HG02623 (cell line): ENCODE data around the gene TMEM229B.

Source experiments
- ATAC-seq: cut with Tn5 transposase; IDR thresholded peaks from one replicate; pipeline ENCODE4 v1.9.1; 2021; ENCODE audit warnings: moderate library complexity; ENCODE audit not compliant: unreplicated experiment

Gene TMEM229B

GRCh38 chr14:67490196-67490595 lies 1.7 kb upstream of the TMEM229B start:
- ATAC-seq: no peak

GRCh38 chr14:67487332-67487731 lies 1.2 kb downstream of the TMEM229B start:
- ATAC-seq: no peak

DNA sequence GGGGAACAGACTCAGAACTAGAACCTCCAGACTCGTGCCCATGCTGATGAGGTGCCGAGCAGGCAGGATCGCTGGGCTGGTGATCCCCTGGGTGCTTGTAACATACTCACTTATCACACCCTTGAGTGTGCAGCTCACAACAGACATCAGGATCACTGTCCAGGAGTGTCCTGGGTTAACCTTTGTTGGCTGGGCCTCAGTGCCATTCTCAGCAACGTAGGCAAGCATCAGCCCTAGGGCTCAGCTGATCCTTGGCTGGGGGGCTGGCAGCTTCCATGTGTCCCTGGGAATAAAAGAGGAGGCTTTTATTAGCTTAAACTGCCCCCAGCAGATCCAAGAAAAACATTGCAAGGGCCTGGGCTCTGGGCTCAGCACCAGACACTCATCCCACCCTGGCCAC lies 1.6 kb downstream of the TMEM229B start:
- ATAC-seq: no peak

GRCh38 chr14:67485501-67486095 lies 2.9 kb downstream of the TMEM229B start:
- no peak for ATAC-seq

DNA sequence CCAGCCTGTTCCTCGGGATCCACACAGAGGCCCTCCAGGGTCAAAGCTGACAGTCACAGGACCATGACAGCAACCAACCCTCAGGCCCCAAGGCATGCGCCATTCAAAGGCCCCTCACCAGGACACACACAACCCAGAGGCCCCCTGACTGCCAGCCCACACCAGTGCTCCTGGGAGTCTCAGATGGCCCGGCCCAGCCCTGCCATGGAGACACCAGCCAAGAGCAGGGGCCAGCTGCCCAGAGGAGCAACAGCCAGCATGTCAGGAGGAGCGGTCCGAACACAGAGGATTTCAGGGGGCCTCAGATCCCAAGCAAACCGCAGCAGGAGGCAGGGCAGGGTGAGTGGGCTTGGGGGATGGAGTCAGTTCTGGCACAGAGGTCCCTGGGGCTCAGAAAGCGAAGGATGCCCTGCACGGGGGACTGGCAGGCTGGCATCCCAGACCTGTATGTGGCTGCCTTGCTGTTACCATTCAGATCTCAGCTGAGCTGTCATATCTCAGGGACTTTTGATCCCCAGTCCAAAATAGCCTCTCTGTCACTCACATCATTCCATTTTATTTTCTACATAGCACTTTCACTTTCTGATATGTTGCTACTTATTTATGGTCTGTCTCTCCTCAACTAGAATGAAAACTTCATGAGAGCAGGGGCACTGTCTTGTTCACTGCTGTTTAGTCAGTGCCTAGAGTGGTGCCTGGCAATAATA lies 4.8 kb downstream of the TMEM229B start:
- no peak for ATAC-seq

- ATAC-seq: no peak
Observed at GRCh38 chr14:67482231-67483164, 6.0 kb downstream of the TMEM229B start.

DNA sequence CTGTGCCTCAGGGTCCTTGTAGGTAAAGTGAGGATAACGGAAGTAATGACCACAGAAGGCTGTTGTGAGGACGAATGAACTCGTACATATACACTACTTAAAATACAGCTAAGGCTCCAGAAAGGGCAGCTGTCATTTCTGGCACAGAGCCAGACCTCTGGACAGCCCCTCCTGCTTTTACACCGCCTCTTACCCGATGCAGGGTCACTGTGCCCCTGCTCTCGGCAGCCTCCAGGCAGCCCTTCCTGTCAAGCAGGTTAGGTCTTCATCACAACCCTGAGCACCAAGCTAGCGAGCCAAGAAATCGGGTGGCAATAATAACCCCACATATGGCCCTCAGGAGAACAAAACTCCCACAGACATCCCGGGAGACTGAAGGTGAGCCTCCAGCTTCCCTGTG lies 8.5 kb downstream of the TMEM229B start:
- no peak for ATAC-seq

DNA sequence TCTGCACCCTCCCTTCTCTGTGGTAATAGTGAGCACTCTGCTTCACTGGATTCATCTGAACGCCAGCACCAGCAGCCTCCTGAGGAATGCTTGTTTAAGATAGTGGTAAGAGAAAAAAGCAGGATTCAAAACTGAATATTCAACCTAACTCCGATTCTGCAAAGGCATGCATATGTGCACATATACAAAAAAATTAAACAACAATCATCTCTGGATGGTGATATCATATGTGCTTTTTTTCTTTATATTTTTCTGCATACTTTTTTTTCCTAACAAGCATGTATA lies 9.8 kb downstream of the TMEM229B start:
- no peak for ATAC-seq

- ATAC-seq: no peak
Observed at GRCh38 chr14:67477926-67478799, 10.4 kb downstream of the TMEM229B start.

- no peak for ATAC-seq
Observed at GRCh38 chr14:67474366-67474765, 14.2 kb downstream of the TMEM229B start.

DNA sequence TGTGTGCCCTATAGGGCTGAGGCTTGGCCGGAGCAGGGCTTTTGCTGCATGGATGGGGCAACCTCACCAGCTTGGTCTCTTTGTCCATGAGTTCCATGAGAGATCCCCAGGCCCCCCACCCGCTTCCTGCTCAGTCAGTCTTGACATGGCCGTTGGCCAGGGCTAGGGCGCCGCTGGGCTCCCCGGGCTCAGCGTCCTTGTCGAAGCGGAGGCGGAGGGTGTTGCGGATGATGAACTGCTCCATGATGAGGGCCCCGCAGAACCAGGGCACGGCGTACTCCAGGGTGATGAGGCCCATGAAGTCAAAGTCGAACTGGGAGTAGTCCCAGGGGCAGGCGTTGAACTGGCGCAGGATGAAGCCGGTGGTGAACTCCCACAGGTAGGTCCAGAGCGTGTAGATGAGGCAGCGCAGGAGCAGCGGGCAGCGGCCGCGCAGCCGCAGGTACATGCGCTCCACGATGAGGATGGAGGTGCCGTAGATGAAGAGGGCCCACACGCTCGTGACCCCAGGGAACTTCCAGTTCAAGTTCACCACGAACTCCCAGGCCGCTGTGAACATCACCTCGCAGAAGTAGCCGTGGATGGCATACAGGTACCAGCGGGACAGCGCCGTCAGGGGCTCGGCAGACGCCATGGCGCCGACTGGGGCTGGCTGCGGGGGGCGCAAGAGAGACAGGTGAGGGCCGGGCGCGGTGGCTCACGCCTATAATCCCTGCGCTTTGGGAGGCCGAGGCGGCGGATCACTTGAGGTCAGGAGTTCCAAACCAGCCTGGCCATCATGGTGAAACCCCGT lies 15.0 kb downstream of the TMEM229B start:
- no peak for ATAC-seq

DNA sequence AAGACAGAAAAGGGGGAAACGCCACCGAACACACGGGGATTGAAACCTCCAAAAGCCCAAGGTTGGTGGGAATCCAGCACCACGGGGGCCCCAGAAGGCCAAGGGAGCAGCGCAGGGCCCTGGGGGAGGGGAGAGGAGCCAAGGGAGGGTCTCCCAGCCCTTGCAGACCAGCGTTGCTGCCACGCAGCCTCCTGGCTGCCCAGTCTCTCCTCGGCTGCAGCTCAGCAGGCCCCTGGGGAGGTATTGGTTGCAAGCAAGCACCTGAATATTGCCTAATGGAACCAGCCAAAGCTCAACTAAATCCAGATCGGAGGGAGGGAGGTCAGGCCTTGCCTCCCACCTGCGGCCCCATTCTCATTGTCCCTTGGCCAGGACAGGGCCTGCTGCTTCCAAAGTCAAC lies 15.8 kb downstream of the TMEM229B start:
- no peak for ATAC-seq

GRCh38 chr14:67469954-67470353 lies 18.6 kb downstream of the TMEM229B start:
- ATAC-seq: no peak

DNA sequence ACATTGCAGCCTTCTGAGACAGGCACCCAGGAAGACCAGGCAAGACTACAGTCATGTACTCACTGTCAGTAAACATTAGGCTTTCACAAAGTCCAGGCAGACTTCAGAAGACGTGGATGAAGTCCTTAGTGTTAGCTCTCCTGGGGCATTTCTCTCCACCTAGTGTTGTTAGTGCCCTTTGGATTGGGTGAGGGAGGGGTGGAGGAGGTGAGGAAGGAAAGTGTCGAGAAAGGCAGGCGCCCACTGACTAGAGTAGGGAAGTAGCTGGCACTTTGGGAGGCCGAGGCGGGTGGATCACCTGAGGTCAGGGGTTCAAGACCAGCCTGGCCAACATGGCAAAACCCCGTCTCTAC lies 20.2 kb downstream of the TMEM229B start:
- no peak for ATAC-seq

- ATAC-seq: no peak
Observed at GRCh38 chr14:67467134-67467533, 21.4 kb downstream of the TMEM229B start.

DNA sequence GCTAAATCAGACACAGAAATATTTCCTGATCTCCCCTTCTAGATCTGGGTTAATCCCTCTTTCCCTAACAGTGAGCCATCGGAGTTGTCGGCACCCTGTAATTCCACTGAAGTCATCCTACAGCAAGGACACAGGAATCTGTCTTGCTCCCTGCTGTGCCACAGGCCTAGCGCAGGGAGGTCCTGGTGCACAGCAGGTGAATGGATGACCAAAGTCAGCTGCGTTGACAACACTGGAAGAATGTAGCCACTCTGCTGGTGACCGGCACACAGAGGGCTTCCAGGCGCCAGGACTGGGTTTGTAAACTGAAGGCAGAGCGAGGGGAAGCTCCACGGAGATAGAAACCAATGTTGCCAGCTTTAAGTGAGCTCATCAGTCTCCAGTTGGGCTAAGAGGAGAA lies 23.6 kb downstream of the TMEM229B start:
- no peak for ATAC-seq

GRCh38 chr14:67464377-67464776 lies 24.1 kb downstream of the TMEM229B start:
- ATAC-seq: no peak

DNA sequence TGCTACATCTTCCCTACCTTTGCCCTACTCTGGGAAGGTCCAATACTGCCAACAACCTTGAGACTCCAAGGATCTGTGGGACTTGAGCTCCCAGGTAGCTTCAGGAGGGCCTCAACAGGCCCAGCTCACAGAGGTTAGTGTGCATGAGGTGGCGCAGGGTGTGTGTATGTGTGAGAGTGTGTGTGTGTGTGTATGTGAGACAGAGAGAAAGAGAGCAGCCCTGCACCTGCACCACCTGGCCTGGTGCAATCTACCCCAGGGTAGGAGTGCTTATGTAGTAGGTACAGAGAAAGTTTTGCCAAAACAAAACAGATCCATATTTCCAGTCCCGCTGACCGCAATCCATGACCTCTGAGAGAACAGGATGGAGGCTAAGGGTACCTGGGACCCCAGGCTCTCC lies 24.6 kb downstream of the TMEM229B start:
- no peak for ATAC-seq

GRCh38 chr14:67461996-67462395 lies 26.5 kb downstream of the TMEM229B start:
- no peak for ATAC-seq

DNA sequence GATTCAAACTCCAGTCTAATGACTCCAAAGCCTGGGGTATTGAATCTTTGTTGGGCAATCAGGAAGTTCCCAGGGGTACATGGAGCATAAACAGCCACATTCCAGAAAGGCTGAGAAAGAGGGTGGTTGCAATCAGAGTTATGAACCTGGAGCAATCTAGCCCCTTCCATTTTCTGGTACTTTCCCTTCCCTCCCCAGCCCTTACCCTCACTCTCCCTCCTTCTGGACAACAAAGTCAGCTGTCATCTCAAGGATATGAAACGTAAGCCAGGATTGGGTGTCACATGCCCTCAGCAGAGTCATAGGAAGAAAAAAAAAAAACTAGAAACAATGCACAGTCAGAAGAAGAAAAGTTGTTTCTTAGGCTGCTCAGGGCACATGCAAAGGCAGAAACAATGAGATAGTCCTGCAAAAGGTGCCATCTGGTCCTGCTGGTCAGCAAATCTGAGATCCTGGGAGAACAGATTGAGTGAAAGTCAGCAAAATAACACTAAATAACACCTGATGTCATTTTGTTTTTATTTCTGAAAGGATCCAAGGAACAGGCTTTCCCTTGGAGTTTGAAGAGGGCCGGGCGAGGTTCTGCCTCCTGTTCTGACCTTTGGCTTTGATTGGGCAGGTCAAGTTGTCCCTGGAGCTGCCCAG lies 27.1 kb downstream of the TMEM229B start:
- ATAC-seq: no peak
